Skeletal muscle satellite cell (primary cell): ENCODE data around the gene DLST. TPM values are rescaled to one million over a fixed set of nuclear protein-coding genes. Genes with fewer than 3 reads are reported as not detected.

Experiments used
- H3K27me3 ChIP-seq: 2 replicates; pipeline ENCODE4 v1.7.0; 2013; ENCODE audit warnings: low read length; ENCODE audit not compliant: control insufficient read depth, insufficient read depth
- H3K36me3 ChIP-seq: 2 replicates; pipeline ENCODE4 v1.7.0; 2013; ENCODE audit warnings: mild to moderate bottlenecking, control low read depth, low read length; ENCODE audit not compliant: insufficient read depth
- H3K4me1 ChIP-seq: 2 replicates; pipeline ENCODE4 v1.7.0; 2013; ENCODE audit warnings: low read length; ENCODE audit not compliant: control insufficient read depth, insufficient read depth
- H3K4me2 ChIP-seq: 2 replicates; pipeline ENCODE4 v1.7.0; 2013; ENCODE audit warnings: mild to moderate bottlenecking, low read length
- H3K4me3 ChIP-seq: 2 replicates; pipeline ENCODE4 v1.7.0; 2013; ENCODE audit warnings: low read length
- H3K9ac ChIP-seq: 2 replicates; pipeline ENCODE4 v1.7.0; 2013; ENCODE audit warnings: mild to moderate bottlenecking, low read depth, low read length, moderate library complexity
- H3K9me3 ChIP-seq: replicated peaks from 2 replicates; pipeline ENCODE4 v1.7.0; 2013; ENCODE audit warnings: mild to moderate bottlenecking, control low read depth, low read length
- total RNA-seq: library from RNA; depleted of rRNA; stranded (reverse); fragments of >200 nt; gene quantifications from 2 replicates; pipeline ENCODE4 v1.2.3, GENCODE V29; 2012; rRNA removed

The DLST gene
- 56.3 and 60.5 TPM in 2 replicates for total RNA-seq

DNA sequence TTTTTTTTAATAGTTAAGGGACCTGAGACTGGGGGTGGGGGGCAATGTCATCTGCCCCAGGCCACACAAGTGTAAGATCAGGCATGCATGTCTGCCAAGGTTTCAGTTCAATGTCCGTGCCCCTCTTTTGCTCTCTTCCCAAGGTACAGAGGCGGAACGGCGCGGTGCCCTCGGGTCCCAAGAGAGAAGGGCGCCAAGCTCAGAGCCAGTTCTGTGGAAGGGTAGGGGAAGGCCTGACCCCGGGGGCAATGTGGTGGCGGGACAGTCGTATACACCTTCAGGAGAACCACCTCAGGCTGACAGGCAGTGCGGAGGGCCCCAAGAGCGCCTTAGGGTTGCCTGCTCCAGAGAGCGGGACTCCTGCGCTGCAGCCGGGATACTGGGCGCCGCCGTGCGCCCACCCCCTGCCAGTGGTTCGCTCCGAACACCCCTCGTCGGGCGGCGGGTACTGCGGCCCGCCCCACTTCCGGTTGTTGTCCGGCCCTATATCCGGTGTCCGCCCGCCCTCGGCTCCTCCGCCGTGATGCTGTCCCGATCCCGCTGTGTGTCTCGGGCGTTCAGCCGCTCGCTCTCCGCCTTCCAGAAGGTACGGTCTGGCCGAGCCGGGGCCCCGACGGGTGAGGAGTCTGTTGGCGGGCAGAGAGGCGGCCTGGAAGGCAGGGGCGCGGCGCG is at the start of gene DLST:
Gene DLST (plus strand): TSS at position 486 of the 672 bp plus-strand sequence. CDS start 38 bp downstream, at position 524.
- H3K36me3 ChIP-seq = peaks cover 16% of the 10 kb centered on the region
- no peaks in the 10 kb centered on the region for H3K9me3 ChIP-seq
- peaks cover 40% of the 10 kb centered on the region for H3K4me1 ChIP-seq
- H3K27me3 ChIP-seq = no peaks in the 10 kb centered on the region
- peak within 1 kb of the TSS; percentile 100 for H3K9ac ChIP-seq
- peak within 1 kb of the TSS; percentile 100 for H3K4me3 ChIP-seq
- peak within 1 kb of the TSS; percentile 98 for H3K4me2 ChIP-seq

DNA sequence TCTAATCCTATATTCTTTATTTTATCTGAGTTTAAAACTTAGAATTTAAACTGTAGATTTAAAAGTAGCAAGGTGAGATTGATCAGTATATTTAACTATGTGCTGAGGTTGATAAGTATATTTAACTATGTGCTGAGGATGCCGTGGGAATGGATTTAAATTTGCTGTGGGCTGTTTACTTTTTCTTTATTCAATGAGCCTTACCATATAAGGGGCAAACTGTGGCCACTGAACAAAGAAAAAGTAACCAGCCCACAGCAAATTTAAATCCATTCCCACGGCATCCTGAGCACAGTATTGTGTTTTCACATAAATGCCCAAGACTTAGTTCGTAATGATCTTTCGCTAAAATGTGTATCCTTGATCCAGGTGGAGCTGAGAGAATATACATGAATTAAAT is 48.9 kb upstream of the DLST start:
- H3K4me2 ChIP-seq = no peak overlapping the region
- no peaks in the 10 kb centered on the region for H3K4me1 ChIP-seq
- no peak overlapping the region for H3K9ac ChIP-seq
- no peaks in the 10 kb centered on the region for H3K9me3 ChIP-seq
- H3K4me3 ChIP-seq = no peak overlapping the region
- H3K27me3 ChIP-seq = no peaks in the 10 kb centered on the region
- H3K36me3 ChIP-seq = peaks cover 48% of the 10 kb centered on the region

DNA sequence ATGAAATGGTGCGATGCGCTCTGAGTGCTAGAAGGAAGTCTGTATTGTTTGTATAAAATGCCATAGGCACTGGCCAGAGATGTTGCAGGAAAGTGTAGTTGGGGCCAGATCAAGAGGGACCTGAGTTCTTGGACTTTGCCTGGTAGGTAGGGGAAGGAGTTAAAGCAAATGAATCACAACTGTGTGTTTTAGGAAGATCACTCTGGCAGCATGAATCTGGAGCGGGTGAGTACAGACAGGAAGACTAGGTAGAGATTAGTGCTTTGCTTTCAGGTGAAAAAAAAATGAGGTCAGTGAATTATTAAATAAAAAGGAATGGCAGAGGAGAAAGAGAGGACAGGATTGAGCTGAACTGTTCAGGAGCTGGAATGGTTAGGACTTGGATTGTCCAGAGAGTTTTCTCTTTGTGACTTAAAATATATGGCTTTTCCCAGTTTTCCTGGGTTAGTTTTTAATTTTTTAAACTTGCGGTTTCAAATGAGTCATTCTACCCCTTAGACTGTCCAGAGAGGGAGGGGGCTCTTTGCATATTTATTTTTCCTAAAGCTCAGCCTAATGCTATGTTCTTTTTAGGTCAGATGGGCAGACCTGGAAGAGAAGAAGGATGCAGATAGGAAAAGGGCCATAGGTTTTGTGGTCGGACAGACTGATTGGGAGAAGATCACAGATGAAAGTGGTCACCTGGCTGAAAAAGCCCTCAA is 46.9 kb upstream of the DLST start:
- peaks cover 29% of the 10 kb centered on the region for H3K36me3 ChIP-seq

DNA sequence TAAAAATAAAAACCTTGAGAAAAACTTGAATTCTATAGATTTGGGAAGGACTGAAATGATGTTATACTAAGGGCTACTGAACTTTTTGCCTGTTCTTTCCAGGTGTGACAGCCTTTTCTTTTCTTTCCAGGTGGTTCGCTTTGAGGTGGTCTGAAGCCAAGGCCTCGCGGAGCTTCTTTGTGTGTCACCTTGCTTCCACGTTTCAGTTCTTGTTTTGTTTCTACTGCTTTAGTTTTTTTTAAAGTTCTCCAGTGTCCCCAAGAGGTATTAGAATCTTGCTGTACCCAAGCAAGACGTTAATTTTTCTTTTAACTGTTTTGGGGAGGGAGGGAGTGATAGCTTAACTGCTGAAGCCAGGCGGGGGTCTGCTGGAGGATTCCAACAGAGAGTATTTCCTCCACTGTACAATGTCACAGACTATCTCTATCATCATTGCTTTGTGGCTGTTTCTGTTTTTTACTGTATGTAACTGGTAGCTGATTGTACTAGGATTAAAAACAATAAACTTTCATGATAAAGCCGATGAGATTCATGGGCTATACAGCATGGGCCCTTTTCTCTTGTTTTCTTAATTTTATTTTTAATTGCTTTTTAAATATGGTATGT is 46.0 kb upstream of the DLST start:
- Histone ChIP-seq H3K4me3 (no peak overlapping the region), H3K4me1 (no peaks in the 10 kb centered on the region), H3K4me2 (no peak overlapping the region), H3K36me3 (peaks cover 27% of the 10 kb centered on the region), H3K9me3 (no peaks in the 10 kb centered on the region), H3K27me3 (no peaks in the 10 kb centered on the region), H3K9ac (no peak overlapping the region)

More for the DNA sequence above, 46.9 kb upstream of the DLST start:
- Histone ChIP-seq H3K4me1 (no peaks in the 10 kb centered on the region), H3K4me2 (no peak overlapping the region), H3K9me3 (no peaks in the 10 kb centered on the region), H3K4me3 (no peak overlapping the region), H3K27me3 (no peaks in the 10 kb centered on the region), H3K9ac (no peak overlapping the region)

DNA sequence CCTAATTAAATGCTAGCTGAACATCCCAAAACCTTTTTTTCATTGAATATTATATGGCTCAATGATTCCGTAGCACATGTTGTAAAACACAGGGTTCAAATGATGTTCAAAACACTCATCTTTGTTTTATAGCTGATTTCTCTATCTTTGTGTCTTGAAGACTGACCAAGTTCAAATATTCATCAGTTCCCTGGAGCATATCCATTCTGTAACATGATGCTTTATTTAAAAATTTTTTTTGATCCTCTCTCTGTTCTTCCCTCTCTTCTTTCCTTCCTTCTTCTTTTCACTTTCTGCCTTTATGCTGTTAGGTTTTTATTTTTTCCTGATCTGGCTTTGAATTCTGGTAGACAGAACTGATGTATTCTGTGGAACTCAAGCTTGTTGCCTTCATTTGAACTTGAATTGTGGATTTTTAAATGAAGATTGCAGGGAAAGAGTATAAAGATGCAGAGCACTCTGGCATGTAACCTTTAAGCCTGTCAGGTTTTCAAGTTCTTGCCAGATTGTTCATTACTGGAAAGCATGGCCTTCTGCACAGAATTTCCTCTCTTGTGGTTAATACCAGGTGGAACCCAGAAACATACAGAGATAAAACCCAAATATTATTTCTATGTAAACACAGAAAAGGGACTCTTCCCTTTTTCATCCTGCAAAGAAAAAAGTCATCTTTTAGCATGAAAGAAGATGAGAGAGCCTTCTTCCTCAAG is 45.3 kb upstream of the DLST start:
- Histone ChIP-seq H3K4me3 (no peak overlapping the region), H3K4me2 (no peak overlapping the region), H3K4me1 (no peaks in the 10 kb centered on the region), H3K36me3 (peaks cover 27% of the 10 kb centered on the region), H3K9me3 (no peaks in the 10 kb centered on the region), H3K9ac (no peak overlapping the region), H3K27me3 (no peaks in the 10 kb centered on the region)

DNA sequence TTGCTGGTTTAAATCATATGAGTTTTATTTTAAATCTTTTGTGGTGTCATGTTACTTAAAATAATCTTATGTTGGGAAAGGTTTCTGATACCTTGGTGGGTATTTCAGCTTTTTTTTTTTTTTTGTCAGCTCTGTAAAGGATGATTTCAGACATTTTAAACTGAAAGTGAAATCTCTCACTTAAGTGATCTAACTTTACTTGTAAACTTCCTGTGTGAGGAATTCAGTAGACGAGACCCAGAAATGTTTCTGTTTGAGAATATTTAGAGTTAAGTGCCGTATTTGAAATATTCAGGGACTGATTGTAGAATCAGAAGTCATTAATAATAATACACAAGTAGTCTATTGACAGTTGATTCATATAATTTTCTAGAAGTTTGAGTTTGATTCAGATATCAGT is 43.5 kb upstream of the DLST start:
- Histone ChIP-seq H3K36me3 (peaks cover 26% of the 10 kb centered on the region), H3K4me3 (no peak overlapping the region), H3K4me2 (no peak overlapping the region), H3K9me3 (no peaks in the 10 kb centered on the region), H3K27me3 (no peaks in the 10 kb centered on the region), H3K9ac (no peak overlapping the region), H3K4me1 (no peaks in the 10 kb centered on the region)

DNA sequence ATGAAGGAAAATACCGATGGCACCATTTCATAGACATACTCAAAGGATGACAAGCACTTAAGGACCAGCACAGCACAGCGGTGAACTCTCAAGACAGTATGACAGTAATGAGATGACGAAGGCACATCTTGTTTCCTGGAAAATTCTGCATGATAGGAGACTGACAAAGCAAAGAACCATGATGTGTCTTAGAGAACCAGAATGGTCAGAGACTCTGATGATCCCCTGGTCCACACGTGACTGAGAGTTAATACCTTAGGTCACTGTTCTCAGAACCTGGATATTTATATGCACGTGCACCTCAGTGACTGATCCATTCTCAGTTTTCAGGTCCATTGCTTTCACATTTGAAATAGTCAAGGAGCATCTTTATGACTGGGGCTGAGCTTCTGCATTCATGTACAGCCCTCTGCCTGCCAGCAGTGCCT is 41.1 kb upstream of the DLST start:
- Histone ChIP-seq H3K4me3 (no peak overlapping the region), H3K9ac (no peak overlapping the region), H3K36me3 (peaks cover 23% of the 10 kb centered on the region), H3K27me3 (no peaks in the 10 kb centered on the region), H3K9me3 (no peaks in the 10 kb centered on the region), H3K4me1 (peaks cover 4% of the 10 kb centered on the region), H3K4me2 (no peak overlapping the region)

DNA sequence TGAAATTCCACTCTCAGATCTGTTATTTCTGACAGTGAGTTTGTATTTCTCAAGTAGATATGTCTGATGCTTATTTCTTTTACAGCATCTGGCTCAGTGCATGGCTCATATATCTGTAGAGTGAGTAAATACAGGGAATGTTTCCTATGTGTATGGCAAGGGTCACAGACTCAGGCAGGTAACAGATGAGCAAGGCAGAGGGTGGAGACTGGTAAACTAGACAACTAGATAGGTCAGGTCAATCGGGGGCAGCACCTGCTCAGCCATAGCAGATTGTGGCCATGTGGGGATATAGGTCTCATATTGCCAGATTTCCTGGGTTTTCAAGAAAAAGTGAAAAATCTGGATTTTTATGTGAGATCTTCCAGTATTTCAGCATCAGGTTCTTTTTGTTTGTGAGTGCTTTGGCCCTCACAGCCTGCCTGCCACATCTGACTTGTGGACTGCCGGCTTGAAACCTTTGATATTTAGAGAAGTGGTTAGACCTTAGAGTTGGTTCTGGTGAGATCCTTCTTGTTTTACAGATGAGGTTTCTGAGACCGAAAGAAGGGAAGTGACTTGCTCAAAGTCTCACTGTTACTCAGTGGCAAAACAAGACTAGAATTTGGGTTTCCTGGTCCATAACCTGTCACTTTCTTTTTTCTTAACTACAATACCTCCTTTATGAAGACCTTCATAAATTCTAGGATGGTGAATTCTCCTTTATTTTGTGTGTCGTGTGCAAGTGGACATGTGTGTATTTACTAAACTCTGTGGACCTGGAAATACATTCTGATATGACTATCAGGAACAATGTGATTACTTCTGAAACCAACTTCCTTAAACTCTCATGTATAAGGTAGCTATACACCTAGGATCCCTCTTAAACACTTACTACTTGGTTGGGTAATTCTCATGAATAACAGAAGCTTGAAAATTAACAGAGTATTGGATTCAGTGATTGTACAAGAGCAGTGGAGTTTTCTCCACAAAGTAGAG is 40.2 kb upstream of the DLST start:
- H3K36me3 ChIP-seq = peaks cover 17% of the 10 kb centered on the region
- no peaks in the 10 kb centered on the region for H3K9me3 ChIP-seq
- H3K4me2 ChIP-seq = no peak overlapping the region
- no peak overlapping the region for H3K9ac ChIP-seq
- no peak overlapping the region for H3K4me3 ChIP-seq
- H3K4me1 ChIP-seq = peaks cover 12% of the 10 kb centered on the region
- no peaks in the 10 kb centered on the region for H3K27me3 ChIP-seq

DNA sequence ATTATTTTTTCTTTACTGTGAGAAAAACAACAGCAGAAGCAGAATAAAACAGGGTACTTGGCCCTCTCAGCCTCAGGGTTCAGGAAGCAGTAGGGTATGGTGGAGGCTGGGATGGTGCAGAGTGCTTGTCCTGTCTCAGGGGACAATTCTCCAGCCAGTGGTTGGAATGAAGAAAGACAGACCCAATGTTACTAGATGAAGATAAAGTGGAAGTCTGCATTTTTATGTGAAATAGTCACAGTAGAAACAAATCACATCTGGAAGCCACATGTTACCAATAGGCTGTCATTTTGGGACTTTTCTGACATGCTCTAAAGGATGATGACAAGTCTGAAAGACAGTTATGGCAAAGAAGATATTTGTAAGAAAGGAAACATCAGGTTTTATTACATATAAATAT is 38.1 kb upstream of the DLST start:
- Histone ChIP-seq H3K4me1 (peaks cover 23% of the 10 kb centered on the region), H3K4me2 (no peak overlapping the region), H3K9ac (no peak overlapping the region), H3K27me3 (no peaks in the 10 kb centered on the region), H3K36me3 (peaks cover 12% of the 10 kb centered on the region), H3K4me3 (no peak overlapping the region), H3K9me3 (no peaks in the 10 kb centered on the region)

DNA sequence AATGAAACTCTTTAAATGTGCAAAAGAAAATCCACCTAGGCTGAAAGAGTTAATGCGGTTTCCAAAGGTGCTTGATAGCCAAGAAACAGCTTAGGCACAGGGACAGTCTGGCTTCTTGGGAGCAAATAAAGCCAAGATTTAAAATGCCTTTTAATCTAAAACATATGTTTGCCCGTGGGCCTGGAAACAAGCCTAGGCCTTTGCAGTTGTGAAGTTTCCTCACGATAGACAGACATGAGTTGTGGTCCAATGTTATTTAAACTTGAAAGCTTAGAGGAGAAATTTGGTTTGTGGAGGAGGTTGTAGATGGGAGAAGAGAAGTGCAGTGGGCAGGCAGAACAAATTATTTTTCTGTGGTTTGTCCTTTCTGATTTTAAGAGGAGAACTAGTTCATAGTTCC is 35.5 kb upstream of the DLST start:
- H3K9ac ChIP-seq = no peak overlapping the region
- H3K4me1 ChIP-seq = peaks cover 23% of the 10 kb centered on the region
- H3K9me3 ChIP-seq = no peaks in the 10 kb centered on the region
- H3K27me3 ChIP-seq = no peaks in the 10 kb centered on the region
- H3K36me3 ChIP-seq = peaks cover 2% of the 10 kb centered on the region
- H3K4me2 ChIP-seq = no peak overlapping the region
- no peak overlapping the region for H3K4me3 ChIP-seq
